HepG2 (cell line): ENCODE measurements around the gene C9orf78. TPM values are rescaled to one million over a fixed set of nuclear protein-coding genes. Genes with fewer than 3 reads are reported as not detected.

Source experiments
- KLF9 ChIP-seq: IDR thresholded peaks from 2 replicates; pipeline ENCODE4 v1.6.1; 2016; ENCODE audit warnings: low read depth
- NCOA2 ChIP-seq: sonication (generic); formaldehyde crosslinking; IDR thresholded peaks from 2 replicates; pipeline ENCODE4 v1.8.0; 2022; ENCODE audit warnings: inconsistent platforms
- PAX8 ChIP-seq: sonication (generic); formaldehyde crosslinking; IDR thresholded peaks from 2 replicates; pipeline ENCODE4 v1.8.0; 2022; ENCODE audit warnings: mild to moderate bottlenecking, missing genetic modification reagents, borderline replicate concordance
- POLR2A ChIP-seq, 2 experiments: IDR thresholded peaks; 2 replicates each; pipeline ENCODE4 v1.6.1; 2011; ENCODE audit warnings: low read depth in 2 of 2, low read length in 2 of 2, mild to moderate bottlenecking in 1 of 2, moderate library complexity in 1 of 2; ENCODE audit not compliant: insufficient read depth in 1 of 2
- POLR2G ChIP-seq: fragments of 200-400 bp; formaldehyde crosslinking; IDR thresholded peaks from 2 replicates; pipeline ENCODE4 v1.6.1; 2018; ENCODE audit warnings: mild to moderate bottlenecking, low read depth, low read length, moderate library complexity
- RBFOX2 ChIP-seq: fragments of 200-400 bp; formaldehyde crosslinking; IDR thresholded peaks from 2 replicates; pipeline ENCODE4 v1.6.1; 2017; ENCODE audit warnings: low read depth, mild to moderate bottlenecking, low read length
- RXRB ChIP-seq: IDR thresholded peaks from 2 replicates; pipeline ENCODE4 v1.6.1; 2016; ENCODE audit warnings: borderline replicate concordance, missing genetic modification reagents, missing compliant biosample characterization
- TARDBP ChIP-seq: sonication (generic); formaldehyde crosslinking; IDR thresholded peaks from 2 replicates; pipeline ENCODE4 v1.8.0; 2022; ENCODE audit warnings: mild to moderate bottlenecking, missing genetic modification reagents
- TOPORS ChIP-seq: sonication (generic); formaldehyde crosslinking; IDR thresholded peaks from 2 replicates; pipeline ENCODE4 v1.8.0; 2023; ENCODE audit warnings: mild to moderate bottlenecking, missing genetic modification reagents
- ZBTB8A ChIP-seq: sonication (generic); formaldehyde crosslinking; IDR thresholded peaks from 2 replicates; pipeline ENCODE4 v1.4.0; 2020; ENCODE audit warnings: mild to moderate bottlenecking, low read depth, missing genetic modification reagents, borderline replicate concordance
- ZNF260 ChIP-seq: sonication (generic); formaldehyde crosslinking; IDR thresholded peaks from 2 replicates; pipeline ENCODE4 v1.4.0; 2020; ENCODE audit warnings: missing genetic modification reagents, low read depth, mild to moderate bottlenecking, borderline replicate concordance
- ZNF282 ChIP-seq: fragments of 450-650 bp; IDR thresholded peaks from 2 replicates; pipeline ENCODE4 v1.6.1; 2018; ENCODE audit not compliant: partially characterized antibody
- ZNF567 ChIP-seq: sonication (generic); formaldehyde crosslinking; IDR thresholded peaks from 2 replicates; pipeline ENCODE4 v1.8.1; 2023; ENCODE audit warnings: mild to moderate bottlenecking, missing genetic modification reagents, borderline replicate concordance
- ZNF605 ChIP-seq: sonication (generic); formaldehyde crosslinking; IDR thresholded peaks from 2 replicates; pipeline ENCODE4 v1.8.0; 2022; ENCODE audit warnings: mild to moderate bottlenecking, missing genetic modification reagents
- ZNF678 ChIP-seq: sonication (generic); formaldehyde crosslinking; IDR thresholded peaks from 2 replicates; pipeline ENCODE4 v1.4.0; 2020; ENCODE audit warnings: mild to moderate bottlenecking, missing genetic modification reagents
- ZNF737 ChIP-seq: sonication (generic); formaldehyde crosslinking; IDR thresholded peaks from 2 replicates; pipeline ENCODE4 v1.5.0; 2020; ENCODE audit warnings: missing genetic modification reagents, mild to moderate bottlenecking, borderline replicate concordance
- ZNF766 ChIP-seq: sonication (generic); formaldehyde crosslinking; IDR thresholded peaks from 2 replicates; pipeline ENCODE4 v1.5.0; 2020; ENCODE audit warnings: missing genetic modification reagents, borderline replicate concordance
- ZNF773 ChIP-seq: sonication (generic); formaldehyde crosslinking; IDR thresholded peaks from 2 replicates; pipeline ENCODE4 v1.4.0; 2020; ENCODE audit warnings: missing genetic modification reagents, borderline replicate concordance
- polyA plus RNA-seq, 8 experiments: library from polyadenylated mRNA; depleted of rRNA in 3 of 8; stranded (reverse) in 7 of 8; unstranded in 1 of 8; fragments of >200 nt; fragmentation: Illumina TruSeq in 4 of 8; extraction: Trizol in 4 of 8; gene quantifications; 2 replicates each; pipeline versions ENCODE4 v1.2.1 to v1.2.3, GENCODE V29; 2011 to 2016; ENCODE audit warnings: low read depth in 4 of 8, missing spikeins in 1 of 8, mixed read lengths in 1 of 8; ENCODE audit not compliant: insufficient read depth in 1 of 8
- total RNA-seq, 5 experiments: library from RNA; depleted of rRNA; stranded (reverse); fragments of >200 nt; fragmentation: Illumina TruSeq; extraction: Trizol; gene quantifications; 2 replicates each; pipeline ENCODE4 v1.2.3, GENCODE V29; 2016; ENCODE audit warnings: low read depth in 1 of 5
- TF ChIP-seq, protein P1 (sequence below): sonication (generic); formaldehyde crosslinking; IDR thresholded peaks from 2 replicates; pipeline ENCODE4 v1.4.0; 2020; ENCODE audit warnings: missing genetic modification reagents, mild to moderate bottlenecking, borderline replicate concordance
- TF ChIP-seq, protein P2 (sequence below): sonication (generic); formaldehyde crosslinking; IDR thresholded peaks from 2 replicates; pipeline ENCODE4 v1.5.1; 2020; ENCODE audit warnings: mild to moderate bottlenecking, missing genetic modification reagents, borderline replicate concordance
- TF ChIP-seq, protein P3 (sequence below): sonication (generic); formaldehyde crosslinking; IDR thresholded peaks from 2 replicates; pipeline ENCODE4 v1.4.0; 2020; ENCODE audit warnings: missing genetic modification reagents, borderline replicate concordance

Gene C9orf78
- total and polyA plus RNA-seq, 2 of the 13 experiments (the other 11 are each of a cell fraction or from before 2014, with no cell fraction given) = 18.4 to 35.5 TPM

DNA sequence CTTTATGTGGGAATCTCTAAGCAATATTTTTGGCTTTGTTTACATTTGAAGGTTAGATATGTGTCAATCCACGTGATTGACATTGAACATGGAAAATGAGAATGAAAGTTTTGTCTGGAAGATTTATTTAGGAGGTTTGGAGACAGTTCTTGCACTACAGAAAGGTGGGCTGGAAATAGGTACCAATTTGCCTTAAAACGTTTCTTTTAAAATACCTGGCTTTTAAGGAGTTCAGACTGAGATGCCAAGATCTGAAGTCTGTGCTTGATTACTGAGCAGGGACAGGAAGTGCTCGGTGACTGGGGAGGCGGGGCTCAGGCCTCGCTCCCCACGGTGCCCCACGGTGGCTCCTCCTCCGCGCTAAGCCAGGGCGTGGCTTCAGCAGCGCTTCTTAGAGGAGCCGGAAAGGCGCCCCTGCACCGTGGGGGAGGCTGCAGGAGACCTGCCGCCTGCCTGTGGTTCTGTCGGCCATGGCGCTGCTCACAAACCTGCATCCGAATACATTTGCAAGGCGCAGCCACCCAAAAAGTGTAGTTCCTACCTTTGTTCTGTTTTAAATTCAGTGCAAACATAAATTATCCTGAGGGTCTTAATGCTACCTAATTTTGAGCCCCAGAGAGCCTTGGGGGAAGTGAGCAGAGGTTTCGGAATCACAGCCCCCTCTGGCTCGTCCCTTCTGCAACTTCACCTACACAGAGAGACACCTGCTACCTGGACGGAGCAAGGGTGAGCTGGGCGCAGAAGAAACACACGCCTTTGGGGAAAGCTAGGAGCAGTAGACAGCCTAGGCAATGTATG, 49.3 kb upstream of the C9orf78 start (continued):
- TF ChIP-seq, protein P1, sequence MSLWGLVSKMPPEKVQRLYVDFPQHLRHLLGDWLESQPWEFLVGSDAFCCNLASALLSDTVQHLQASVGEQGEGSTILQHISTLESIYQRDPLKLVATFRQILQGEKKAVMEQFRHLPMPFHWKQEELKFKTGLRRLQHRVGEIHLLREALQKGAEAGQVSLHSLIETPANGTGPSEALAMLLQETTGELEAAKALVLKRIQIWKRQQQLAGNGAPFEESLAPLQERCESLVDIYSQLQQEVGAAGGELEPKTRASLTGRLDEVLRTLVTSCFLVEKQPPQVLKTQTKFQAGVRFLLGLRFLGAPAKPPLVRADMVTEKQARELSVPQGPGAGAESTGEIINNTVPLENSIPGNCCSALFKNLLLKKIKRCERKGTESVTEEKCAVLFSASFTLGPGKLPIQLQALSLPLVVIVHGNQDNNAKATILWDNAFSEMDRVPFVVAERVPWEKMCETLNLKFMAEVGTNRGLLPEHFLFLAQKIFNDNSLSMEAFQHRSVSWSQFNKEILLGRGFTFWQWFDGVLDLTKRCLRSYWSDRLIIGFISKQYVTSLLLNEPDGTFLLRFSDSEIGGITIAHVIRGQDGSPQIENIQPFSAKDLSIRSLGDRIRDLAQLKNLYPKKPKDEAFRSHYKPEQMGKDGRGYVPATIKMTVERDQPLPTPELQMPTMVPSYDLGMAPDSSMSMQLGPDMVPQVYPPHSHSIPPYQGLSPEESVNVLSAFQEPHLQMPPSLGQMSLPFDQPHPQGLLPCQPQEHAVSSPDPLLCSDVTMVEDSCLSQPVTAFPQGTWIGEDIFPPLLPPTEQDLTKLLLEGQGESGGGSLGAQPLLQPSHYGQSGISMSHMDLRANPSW (CRISPR knock-in tag) = no peak
- no peak for TF ChIP-seq RXRB
- no peak for TF ChIP-seq PAX8 (CRISPR knock-in tag)
- TF ChIP-seq, protein P2, sequence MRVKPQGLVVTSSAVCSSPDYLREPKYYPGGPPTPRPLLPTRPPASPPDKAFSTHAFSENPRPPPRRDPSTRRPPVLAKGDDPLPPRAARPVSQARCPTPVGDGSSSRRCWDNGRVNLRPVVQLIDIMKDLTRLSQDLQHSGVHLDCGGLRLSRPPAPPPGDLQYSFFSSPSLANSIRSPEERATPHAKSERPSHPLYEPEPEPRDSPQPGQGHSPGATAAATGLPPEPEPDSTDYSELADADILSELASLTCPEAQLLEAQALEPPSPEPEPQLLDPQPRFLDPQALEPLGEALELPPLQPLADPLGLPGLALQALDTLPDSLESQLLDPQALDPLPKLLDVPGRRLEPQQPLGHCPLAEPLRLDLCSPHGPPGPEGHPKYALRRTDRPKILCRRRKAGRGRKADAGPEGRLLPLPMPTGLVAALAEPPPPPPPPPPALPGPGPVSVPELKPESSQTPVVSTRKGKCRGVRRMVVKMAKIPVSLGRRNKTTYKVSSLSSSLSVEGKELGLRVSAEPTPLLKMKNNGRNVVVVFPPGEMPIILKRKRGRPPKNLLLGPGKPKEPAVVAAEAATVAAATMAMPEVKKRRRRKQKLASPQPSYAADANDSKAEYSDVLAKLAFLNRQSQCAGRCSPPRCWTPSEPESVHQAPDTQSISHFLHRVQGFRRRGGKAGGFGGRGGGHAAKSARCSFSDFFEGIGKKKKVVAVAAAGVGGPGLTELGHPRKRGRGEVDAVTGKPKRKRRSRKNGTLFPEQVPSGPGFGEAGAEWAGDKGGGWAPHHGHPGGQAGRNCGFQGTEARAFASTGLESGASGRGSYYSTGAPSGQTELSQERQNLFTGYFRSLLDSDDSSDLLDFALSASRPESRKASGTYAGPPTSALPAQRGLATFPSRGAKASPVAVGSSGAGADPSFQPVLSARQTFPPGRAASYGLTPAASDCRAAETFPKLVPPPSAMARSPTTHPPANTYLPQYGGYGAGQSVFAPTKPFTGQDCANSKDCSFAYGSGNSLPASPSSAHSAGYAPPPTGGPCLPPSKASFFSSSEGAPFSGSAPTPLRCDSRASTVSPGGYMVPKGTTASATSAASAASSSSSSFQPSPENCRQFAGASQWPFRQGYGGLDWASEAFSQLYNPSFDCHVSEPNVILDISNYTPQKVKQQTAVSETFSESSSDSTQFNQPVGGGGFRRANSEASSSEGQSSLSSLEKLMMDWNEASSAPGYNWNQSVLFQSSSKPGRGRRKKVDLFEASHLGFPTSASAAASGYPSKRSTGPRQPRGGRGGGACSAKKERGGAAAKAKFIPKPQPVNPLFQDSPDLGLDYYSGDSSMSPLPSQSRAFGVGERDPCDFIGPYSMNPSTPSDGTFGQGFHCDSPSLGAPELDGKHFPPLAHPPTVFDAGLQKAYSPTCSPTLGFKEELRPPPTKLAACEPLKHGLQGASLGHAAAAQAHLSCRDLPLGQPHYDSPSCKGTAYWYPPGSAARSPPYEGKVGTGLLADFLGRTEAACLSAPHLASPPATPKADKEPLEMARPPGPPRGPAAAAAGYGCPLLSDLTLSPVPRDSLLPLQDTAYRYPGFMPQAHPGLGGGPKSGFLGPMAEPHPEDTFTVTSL (CRISPR knock-in tag) = no peak
- no peak for TF ChIP-seq ZNF737
- no peak for TF ChIP-seq ZNF773
- peak; percentile 63 for TF ChIP-seq RBFOX2
- TF ChIP-seq POLR2G = peak; percentile 81
- TF ChIP-seq POLR2A (IDR thresholded peaks at IDR 0.05; ENCODE audit: insufficient read depth in 1 of 2, low read depth in 2 of 2, low read length in 2 of 2) = peak; percentile 54 to 75; a peak in 3 of 4 replicates
- no peak for TF ChIP-seq ZBTB8A (CRISPR knock-in tag)
- TF ChIP-seq, protein P3, sequence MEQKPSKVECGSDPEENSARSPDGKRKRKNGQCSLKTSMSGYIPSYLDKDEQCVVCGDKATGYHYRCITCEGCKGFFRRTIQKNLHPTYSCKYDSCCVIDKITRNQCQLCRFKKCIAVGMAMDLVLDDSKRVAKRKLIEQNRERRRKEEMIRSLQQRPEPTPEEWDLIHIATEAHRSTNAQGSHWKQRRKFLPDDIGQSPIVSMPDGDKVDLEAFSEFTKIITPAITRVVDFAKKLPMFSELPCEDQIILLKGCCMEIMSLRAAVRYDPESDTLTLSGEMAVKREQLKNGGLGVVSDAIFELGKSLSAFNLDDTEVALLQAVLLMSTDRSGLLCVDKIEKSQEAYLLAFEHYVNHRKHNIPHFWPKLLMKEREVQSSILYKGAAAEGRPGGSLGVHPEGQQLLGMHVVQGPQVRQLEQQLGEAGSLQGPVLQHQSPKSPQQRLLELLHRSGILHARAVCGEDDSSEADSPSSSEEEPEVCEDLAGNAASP = no peak
- TF ChIP-seq KLF9 (CRISPR knock-in tag) = no peak
- no peak for TF ChIP-seq TARDBP
- TF ChIP-seq ZNF567 (CRISPR knock-in tag) = no peak
- no peak for TF ChIP-seq ZNF260 (CRISPR knock-in tag)
- no peak for TF ChIP-seq ZNF678 (CRISPR knock-in tag)
- TF ChIP-seq ZNF282 = no peak
- no peak for TF ChIP-seq TOPORS
- TF ChIP-seq ZNF766 (CRISPR knock-in tag) = no peak
- TF ChIP-seq NCOA2 (CRISPR knock-in tag) = peak; percentile 10; the same call in 1 of the 2 replicates
- no peak for TF ChIP-seq ZNF605 (CRISPR knock-in tag)
